MM.1S (cell line): Measurements from ENCODE around the gene FAM120A.

ENCODE experiments used
- EZH2 ChIP-seq: fragments of 300-600 bp; sonication (generic); optimal IDR thresholded peaks from 2 replicates; pipeline ENCODE3; 2017; ENCODE audit warnings: low read depth, mild to moderate bottlenecking, antibody characterized with exemption, low read length, mixed read lengths
- EZH2phosphoT487 ChIP-seq: fragments of 300-600 bp; sonication (generic); IDR thresholded peaks from 2 replicates; pipeline ENCODE4 v1.6.1; 2018; ENCODE audit warnings: antibody characterized with exemption, low read length
- TF ChIP-seq, protein P1 (sequence below): fragments of 300-600 bp; sonication (generic); IDR thresholded peaks from 2 replicates; pipeline ENCODE4 v1.5.1; 2016; ENCODE audit warnings: antibody characterized with exemption, low read length, mixed read lengths

GRCh38 chr9:93480728-93481324 is 29.3 kb downstream of the FAM120A start:
- TF ChIP-seq EZH2: no peak
- TF ChIP-seq, protein P1, sequence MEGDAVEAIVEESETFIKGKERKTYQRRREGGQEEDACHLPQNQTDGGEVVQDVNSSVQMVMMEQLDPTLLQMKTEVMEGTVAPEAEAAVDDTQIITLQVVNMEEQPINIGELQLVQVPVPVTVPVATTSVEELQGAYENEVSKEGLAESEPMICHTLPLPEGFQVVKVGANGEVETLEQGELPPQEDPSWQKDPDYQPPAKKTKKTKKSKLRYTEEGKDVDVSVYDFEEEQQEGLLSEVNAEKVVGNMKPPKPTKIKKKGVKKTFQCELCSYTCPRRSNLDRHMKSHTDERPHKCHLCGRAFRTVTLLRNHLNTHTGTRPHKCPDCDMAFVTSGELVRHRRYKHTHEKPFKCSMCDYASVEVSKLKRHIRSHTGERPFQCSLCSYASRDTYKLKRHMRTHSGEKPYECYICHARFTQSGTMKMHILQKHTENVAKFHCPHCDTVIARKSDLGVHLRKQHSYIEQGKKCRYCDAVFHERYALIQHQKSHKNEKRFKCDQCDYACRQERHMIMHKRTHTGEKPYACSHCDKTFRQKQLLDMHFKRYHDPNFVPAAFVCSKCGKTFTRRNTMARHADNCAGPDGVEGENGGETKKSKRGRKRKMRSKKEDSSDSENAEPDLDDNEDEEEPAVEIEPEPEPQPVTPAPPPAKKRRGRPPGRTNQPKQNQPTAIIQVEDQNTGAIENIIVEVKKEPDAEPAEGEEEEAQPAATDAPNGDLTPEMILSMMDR: no peak
- TF ChIP-seq EZH2phosphoT487: no peak
